ENCODE results near the gene BRD8.

DNA sequence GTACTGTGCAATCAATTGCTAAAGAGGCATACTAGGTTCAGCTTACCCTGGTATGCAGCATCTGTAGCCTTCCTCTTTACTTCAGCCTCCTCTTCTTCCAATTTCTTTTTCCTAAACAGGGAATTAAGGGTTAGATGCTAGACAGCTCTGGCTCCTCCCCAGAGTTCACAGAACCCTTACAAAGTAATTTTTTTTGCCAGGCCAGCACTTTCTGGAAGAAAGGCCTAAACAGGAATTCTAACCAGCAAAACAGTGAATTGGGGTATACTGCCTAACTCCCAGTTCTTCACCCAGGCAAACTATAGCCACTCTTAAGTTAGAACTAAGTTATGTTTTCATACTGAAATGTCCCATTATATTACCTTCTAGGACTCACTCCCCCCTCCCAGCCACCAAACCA is 8.1 kb downstream of the BRD8 start:
- TF ChIP-seq POLR2AphosphoS5 (IDR thresholded peaks at IDR 0.05; ENCODE audit: low read depth, low read length) (no peak), CTCF (IDR thresholded peaks at IDR 0.05 in 2 of 3, conservative IDR thresholded peaks at IDR 0.05 in 1 of 3; ENCODE audit: borderline replicate concordance in 1 of 3, insufficient read depth in 1 of 3, low read depth in 2 of 3, low read length in 2 of 3) (no peak), SP1 (IDR thresholded peaks at IDR 0.05; ENCODE audit: low read depth) (no peak), MAX (IDR thresholded peaks at IDR 0.05) (no peak), RAD21 (IDR thresholded peaks at IDR 0.05; ENCODE audit: low read depth) (no peak), ZFX (IDR thresholded peaks at IDR 0.05) (no peak), YY1 (IDR thresholded peaks at IDR 0.05; ENCODE audit: extremely low read depth, insufficient replicate concordance, low read depth, low read length) (no peak)
